Activated T-helper 1 cell treated with Interleukin-2 at 50 U/mL for 16 hours (primary cell): ENCODE data around the gene SIPA1L2.

ENCODE experiments used
- DNase-seq: peaks from one replicate; pipeline ENCODE4 v3.0.0-alpha.2; 2020; ENCODE audit warnings: low read depth

Gene SIPA1L2

DNA sequence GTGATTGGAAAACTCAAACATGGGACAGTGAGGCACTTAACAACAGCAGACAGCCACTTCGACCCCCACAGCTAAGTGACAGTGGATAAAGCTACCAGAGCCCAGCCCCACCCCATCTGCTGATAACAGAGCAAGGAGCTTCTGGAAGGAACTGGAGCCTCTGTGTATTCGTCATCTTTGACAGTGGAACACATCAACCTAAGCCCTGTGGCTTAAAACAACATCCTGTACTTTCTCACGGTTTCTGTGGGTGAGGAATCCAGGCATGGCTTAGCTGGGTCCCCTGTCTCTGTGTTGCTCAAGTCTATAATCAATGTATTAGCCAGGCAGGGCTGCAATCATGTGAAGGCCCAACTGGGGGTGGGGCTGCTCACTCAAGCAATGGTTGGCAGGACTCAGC, 18.4 kb upstream of the SIPA1L2 start:
- no peak for DNase-seq

DNA sequence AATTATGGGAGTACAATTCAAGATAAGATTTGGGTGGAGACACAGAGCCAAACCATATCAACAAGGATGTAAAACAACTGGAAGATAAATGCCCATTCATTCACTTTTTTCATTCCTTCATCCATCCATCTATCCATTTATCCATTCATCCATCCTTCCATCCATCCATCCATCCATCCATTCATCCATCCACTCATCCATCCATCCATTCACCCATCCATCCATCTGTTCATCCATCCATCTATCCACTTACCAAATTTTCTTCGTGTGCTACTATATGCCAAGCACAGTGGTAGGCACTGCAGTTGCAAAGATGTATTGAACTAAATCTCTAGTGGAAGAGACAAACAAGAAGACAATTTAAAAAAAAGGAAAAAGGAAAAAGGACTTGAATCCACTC, 14.3 kb upstream of the SIPA1L2 start:
- no peak for DNase-seq

DNA sequence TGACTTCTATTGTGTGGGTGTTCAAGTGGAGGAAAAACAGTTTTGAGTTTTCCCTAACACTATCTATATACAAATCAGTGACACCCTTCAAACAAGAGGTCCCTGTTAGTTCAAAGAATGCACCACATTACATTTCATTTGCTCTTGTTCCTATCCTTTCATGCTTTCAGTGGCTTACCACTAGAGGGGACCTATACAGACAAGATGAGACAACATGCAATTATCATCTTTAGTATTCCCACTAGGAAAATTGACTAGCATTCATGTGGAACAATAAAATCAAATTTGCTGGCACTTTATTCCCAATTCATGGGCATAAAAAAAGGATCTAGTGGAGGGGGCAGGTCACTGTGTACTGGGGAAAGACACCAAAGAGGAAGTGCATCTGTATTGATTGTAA, 13.3 kb upstream of the SIPA1L2 start:
- no peak for DNase-seq

DNA sequence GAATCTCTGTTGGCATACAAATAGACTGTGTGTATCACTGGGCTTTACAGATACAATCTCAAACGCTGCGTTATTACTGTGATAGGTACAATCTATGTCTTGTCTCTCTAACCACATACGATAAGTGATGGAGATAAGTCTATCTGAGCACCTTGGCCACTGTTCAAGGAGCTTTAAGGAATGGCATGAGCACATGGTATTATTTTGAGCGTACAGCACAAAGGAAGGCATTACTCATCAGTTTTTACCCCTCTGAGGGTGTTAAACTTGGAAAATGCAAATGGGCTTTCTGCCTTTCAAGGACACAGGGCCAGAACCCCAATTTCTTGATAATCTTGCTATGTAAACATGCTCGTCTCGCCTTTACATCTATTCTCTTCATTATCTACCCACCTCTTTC, 11.6 kb upstream of the SIPA1L2 start:
- DNase-seq, result no peak

DNA sequence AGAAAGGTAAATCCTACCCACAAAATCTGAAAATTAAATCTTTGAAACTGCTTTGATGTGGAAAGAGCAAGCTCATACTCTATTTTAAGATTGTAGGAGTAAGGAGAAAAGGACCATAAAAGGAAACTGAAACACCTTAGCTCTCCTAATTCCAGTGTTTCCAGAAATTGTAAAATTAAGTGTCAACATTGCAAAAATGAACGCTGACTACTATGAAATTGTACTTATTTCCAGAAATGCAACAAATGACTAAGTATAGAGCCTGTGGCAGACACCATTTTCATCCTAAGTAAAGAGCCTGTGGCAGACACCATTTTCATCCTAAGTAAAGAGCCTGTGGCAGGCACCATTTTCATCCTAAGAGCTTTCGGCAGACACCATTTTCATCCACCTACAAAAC, 6.9 kb upstream of the SIPA1L2 start:
- no peak for DNase-seq

DNA sequence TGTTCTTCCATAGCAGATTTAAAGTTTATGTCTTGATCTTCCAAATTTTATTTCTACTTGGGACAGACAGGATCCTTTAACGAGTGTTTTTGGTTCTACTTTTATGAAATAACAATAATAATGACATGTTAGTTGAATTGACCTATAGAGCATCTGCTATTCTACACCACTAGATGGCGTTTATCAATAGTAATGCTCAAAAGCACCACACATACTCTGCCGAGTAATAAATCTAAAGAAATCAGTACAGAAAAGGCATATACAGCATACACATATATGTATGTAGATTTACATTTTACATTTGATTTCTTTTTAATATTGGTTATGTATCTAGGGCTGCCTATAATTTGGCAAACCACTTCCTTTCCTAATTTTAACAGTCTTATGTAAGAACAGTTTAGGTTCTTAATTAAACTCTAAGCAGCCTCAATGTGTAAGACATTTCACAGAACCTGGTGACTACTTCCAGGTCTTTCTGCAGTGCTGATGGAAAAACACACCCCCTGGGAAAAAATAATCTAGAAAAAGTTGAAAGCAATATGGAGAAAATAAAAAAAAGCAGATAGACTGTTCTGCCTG, 5.9 kb upstream of the SIPA1L2 start:
- no peak for DNase-seq

DNA sequence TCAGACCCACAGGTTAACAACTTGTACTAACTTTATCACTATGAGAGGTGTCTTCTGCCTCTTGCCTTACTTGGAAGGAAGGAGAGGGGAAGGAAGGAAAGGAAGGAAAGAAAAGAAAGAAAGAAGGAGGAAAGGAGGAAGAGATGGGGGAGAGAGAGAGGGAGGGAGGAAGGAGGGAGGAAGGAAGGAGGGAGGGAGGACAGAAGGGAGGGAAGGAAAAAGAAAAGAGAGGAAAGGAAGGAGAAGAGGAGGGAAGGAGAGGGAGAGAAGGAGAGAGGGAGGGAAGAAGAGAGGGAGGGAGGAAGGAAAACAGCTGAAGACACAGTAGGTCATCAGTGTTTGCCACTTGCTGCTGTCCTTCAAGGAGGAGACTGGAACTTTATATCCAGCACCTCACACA, 5.3 kb upstream of the SIPA1L2 start:
- no peak for DNase-seq

DNA sequence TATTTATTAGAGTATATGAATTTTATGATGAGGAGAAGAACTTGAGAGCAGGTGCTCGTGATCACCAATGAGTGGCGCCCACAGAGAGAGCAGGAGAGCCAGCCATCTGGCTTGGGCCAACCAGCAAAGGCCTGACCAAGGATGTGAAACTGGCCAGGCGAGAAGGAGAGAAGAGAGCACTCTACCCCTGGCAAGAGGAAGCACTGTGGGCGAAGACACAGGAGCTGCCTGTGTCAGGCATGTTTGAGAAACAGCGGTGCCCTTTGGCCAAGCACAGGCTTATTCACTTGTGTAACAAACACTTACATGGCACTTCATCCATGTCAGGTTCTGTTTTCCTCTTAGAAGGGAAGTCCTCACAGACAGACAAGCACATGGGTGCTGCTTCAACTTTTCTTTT, 4.2 kb upstream of the SIPA1L2 start:
- DNase-seq, result no peak

DNA sequence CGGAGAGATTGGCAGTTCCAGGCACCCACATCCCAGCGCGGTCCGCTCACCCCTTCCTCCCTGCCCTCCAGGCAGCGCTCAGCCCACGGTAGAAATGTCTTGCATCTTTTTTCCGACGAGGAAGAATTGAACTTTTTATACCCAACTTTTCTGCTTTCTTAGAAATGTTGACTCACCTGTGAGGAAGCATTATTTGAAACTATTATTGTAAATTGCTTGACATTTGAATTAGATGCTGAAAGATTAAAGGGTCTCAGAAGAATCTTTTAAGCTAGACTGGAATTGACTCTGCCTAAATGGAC, 912 bp upstream of the SIPA1L2 start:
- DNase-seq, result no peak

DNA sequence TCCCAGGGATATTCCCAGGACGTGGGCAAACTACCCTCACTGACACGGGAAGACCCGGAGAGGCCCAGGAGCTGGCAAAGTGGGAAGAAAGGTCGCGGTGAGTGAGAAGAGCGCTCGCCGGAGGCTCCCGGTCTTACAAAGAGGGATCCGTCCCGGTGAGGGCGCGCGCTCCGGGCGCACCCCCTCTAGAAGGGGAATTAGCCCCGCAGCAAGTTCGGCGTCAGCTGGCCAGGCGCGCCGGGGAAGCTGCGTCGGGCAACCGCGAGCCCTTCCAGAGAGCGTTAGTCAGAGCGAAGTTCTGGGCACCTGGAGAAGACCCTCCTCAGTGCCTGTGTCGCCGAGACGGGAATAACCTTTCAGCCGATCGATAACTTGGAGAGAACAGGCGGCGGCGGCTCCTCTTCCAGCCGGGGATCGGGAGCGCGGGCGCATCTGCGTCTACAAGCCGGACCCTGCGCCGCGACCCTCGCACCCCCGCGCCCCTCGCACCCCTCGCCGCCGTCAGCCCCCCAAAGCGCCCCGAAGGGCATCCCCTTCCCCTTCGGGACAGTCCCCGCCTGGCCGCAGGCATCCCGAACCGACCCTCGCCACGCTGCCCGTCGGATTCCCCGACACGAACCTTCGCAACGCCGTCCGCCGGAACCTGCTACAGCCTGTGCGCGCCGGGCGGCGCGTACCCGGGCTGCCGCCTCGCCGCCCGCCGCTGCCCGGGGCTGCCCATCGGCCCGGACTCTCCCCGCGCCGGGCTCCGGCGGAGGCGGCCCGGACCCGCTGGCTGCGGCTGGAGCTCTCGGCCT, 485 bp downstream of the SIPA1L2 start:
- DNase-seq, result no peak

DNA sequence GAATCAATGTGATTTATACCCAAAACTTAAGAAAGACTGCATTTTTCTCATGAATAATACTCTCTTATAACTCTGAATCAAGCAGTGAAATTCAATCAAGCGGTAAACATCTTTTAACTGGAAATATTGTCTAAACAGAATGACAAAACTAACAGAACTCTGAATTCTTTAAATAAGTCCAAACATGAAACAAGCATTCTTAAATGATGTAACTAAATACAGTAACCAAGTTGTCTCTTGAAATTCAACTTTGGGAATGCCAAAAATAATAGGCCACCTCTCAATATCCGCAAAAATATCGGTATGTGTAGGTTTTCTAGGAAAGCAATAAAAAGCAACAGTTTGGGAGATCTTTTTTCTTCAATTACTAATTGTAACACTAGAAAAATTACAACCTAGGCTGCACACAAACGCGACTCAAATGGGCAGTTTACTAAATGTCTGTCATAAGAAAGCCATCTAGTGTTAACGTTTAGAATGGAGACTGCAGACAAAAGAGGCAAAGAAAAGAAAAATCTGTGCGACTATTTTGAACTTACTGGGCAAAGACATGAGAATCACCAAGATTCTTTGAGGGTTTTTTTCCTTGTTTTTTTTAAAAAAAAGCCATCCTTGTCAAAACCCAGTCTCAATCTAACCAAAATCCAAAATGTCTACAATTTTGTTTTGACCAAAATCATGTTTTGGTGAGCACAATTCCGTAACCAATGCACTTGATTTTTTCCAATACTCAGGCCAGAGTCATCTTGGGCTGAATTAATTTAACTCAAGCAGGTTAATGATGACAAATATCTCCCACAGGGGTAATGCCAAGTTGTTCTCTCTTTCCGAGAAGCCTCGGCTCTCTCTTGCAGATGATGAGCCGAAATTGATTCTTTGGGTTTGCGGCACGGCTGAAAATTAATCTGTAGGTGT, 1.3 kb downstream of the SIPA1L2 start:
- DNase-seq, result no peak

DNA sequence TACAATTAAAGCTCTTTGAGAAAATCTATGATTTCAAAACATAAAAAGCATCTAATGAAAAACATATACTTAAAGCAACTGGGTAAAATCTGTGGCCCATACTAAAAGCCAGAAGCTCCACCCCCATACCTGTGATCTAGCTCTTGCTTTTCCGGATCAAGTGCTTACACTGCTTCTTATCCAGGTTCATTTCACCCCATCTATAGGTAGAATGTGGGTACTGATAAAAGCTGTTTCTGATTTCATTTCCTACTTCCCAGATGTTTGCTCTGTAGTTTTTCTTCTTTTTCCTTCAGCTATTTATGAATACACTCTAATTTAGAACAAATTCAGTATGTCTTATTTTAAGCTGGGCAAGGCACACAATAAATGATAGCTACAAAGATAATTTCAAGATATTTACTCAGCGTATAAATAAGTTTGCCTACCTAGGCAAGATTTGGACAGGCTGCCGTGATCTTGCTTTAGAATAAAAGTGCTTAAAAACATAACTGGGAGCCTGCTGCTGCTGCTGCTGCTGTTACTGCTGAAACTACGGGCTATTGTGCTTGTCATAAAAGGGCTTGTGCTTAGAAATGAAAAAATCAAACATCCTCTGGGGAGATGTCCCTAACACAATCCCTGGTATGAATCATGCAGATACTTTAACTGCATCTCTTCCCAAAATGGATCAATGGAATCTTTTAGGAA, 2.1 kb downstream of the SIPA1L2 start:
- DNase-seq, result no peak

DNA sequence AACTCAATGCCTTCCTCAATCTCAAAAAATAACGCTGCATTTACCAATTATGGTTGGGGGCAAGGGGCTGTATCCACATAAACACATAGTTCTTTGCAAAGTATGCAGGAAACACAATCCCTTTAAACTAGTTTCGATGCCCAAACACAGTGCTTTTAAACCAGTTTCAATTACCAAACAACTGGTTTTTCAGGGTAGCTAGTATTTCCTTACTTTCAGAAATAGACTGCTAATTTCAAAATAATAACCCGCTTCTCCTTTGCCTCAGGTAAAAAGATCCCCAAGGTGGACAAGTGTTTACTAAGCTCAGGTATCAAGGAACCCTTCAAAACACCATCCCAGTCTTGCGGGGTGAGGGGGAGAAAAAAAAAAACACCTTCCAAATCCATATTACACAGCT, 2.8 kb downstream of the SIPA1L2 start:
- no peak for DNase-seq

DNA sequence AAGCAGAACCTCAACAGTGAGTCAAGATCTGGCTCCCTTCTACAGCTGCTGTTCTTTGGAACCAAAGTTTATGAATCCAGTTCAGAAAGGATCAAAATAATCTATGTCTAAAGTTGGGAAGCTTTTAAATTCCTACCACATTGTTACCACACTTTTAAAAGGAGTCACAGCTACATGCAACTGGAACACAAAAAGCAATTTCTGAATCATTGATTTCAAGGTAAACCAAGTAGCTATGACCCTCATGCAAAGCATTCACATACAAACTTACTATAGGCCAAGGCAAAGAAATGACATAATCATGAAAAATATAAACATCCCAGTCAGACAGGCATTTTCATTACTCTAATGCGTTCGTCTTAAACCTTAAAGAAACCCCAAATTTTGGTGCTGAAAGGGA, 3.5 kb downstream of the SIPA1L2 start:
- no peak for DNase-seq

DNA sequence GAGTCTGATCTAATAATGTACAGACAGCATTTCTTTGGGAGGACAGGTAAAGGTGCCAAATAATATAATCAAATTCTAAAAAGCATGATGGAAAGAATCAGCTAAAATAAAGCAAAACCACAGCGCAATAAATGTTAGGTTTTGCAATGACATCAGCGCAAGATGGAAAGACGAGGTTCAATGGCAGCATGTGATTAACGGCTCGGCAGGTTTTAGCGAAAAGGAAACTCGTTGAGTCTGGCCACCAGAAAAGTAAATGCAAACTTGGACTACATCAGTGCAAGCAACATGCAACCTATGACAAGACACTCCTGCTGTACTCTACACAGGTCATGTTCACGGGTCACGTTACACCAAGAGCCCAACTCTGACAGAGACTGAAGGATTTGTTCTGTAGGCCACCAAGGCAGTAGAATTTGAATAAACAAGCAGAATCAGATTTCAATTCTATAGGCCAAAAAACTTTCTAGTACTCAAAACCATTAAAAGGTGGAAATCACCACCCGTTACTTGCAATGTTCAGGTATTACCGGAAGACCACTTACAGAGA, 4.5 kb downstream of the SIPA1L2 start:
- no peak for DNase-seq

DNA sequence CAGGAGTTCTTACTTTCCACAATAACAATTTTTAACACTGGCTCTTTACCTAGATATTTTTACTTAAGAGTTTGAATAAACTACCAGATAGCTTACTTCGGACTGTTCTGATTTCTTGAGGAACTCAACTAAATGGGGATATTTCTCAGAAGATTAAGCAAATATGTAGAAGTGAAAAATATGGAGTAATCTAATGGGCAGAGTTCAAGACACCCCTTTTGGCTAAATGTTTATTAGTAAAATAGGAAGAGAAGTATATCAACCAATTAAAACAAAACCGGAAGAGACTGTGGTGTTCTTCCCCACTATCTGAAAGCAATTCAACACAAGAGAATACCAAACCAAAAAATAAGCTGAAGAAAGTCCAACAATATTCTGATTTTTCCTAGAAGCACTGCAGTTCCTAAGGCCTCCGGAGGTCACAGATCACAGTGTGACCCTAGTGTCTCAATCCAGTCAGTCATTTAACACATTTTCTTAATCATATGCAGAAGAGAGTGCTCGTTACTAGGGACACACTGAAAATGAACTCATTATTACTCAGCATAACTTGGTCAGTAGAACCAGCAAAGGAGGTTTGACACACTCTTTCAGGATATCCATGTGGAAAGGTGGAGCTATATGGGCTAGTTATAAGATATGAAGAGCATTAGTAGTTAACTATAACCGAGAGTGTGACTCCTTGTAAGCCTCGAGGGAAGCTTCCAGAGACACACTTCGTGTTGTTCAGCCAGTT, 5.2 kb downstream of the SIPA1L2 start:
- no peak for DNase-seq

DNA sequence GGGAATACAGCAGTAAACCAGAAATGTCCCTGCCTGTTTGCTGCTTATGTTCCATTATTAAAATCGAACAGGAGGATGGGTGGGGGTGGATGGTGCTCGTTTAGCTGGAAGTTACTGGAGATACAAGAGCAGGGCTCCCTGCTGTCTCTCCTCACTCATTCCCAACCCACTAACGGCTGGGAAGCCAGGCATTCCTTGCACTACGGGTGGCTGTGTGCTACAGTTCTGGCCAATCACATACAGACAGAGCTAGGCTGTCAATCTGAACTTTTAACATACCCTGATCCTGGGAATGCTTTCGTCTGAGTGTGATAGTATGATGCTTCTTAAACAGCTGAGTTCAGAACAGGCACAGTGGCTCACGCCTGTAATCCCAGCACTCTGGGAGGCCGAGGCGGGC, 7.0 kb downstream of the SIPA1L2 start:
- no peak for DNase-seq

DNA sequence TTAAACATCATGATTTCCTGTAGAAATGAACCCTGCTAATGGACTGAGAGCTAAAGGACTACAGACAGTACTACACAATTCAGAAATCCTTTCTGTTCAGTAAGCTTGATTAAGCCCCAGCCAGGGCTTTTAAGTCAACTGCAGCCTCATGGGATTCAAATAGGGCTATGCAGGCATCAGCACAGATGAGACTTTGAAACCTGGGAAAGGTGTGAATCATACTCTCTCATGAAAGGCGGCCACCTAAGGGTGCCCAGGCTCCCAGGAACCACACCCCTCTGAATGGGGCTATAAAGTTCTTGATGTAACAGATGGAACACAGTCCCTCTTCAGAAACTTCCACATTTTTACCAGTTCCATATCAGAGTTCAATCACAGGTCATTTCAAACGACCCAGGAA, 7.6 kb downstream of the SIPA1L2 start:
- DNase-seq, result no peak

DNA sequence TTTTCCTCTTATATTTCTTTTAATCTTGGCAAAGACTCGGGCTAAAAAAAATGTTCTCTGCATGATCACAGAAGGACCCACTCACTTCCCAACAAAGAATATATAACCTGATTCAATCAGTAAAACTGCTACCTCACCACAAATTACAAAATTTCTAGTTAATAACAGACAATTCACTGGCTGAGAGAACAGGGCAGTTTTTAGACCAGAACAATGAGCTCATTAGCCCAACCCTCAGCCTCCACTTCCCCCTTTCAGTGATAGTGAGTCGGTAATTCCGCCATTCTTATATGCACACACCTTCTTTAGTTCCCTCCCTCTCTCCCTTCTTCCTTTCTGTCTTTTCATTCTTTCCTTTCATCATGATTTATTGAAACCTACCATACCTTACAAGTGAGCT, 8.9 kb downstream of the SIPA1L2 start:
- DNase-seq, result no peak

DNA sequence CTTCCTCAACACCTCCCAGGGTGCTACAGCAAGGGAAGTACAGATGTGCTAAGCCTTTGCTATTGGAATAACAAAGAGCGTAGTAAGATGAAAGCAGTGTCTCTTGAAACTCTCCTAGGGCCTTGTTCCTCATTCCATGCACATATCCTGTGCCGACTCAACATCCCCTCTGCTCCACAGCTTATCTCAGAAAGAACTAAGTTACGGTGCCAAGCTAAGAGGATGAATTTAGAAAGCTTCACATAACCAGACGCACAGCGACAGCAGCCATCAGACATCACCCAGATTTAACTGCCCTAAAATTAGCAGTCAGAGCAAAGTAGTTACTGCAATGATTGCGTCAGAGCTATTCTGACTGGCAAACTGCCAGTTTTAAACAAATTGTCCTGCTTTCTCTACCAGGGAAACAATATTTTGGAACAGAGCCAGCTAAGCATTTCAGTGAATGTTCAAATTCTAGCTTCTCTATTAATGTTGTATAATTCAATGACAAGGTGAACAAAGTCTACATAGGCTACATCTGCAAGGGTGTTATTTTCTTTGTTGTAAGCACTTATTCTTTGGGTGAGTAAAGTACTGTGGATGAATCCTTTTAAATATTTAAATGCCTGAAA, 9.5 kb downstream of the SIPA1L2 start:
- DNase-seq, result no peak

DNA sequence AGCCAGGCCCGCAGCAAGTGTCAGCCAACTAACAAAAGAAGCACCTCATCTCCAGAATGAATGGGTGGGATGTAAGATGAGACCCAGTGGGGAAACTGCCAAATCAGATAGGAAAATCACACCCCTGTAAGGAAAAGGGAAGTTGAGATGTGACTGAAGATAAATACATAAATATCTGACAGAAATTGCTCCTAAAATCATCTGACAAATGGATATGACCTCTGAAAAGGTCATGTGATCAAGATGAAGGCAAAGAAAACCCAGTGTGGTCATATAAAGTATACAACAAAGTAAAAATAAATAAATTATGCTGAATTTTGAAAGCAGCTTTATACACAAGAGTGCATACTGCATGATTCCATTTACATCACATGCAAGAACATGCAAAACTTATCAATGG, 12.7 kb downstream of the SIPA1L2 start:
- no peak for DNase-seq
